Measurements from ENCODE around the gene TRUB1. TPM values are rescaled to one million over a fixed set of nuclear protein-coding genes. Genes with fewer than 3 reads are reported as not detected.

The TRUB1 gene
- polyA plus RNA-seq, 1 of the 3 experiments (the other 2 are of a cell fraction), result 9.9 TPM

- Histone ChIP-seq H3K4me2 (no peak overlapping the region), H3K4me3 (ENCODE audit: low read depth in 2 of 2, low read length in 1 of 2) (no peak overlapping the region), H3K27ac (ENCODE audit: low read depth in 2 of 2, low read length in 1 of 2) (no peak overlapping the region), H3K9ac (no peak overlapping the region), H3K9me3 (no peaks in the 10 kb centered on the region), H2AFZ (ENCODE audit: low read depth) (no peak overlapping the region), H3K4me1 (ENCODE audit: control insufficient read depth in 1 of 2, insufficient read depth in 2 of 2, low read depth in 1 of 2, low read length in 1 of 2) (peaks cover 0 to 17% of the 10 kb centered on the region in 2 experiments; a peak in 3 of 4 replicates), H4K20me1 (ENCODE audit: insufficient read depth) (no peaks in the 10 kb centered on the region), H3K36me3 (replicated peaks in 1 of 2; ENCODE audit: control insufficient read depth in 1 of 2, insufficient read depth in 2 of 2, low read length in 1 of 2) (no peaks in the 10 kb centered on the region), H3K27me3 (ENCODE audit: insufficient read depth) (no peaks in the 10 kb centered on the region), H3K79me2 (ENCODE audit: insufficient read depth) (no peaks in the 10 kb centered on the region), H3K9me2 (no peaks in the 10 kb centered on the region), H3F3A (replicated peaks; ENCODE audit: insufficient read depth) (peaks cover 3% of the 10 kb centered on the region)
- DNase-seq, result no peak
- POLR2A ChIA-PET, result no interaction called here
- CTCF ChIA-PET, result interaction anchor here (0.6 to 1.1 kb wide), 2 partner anchors 23 kb away, joined by 3 read pairs; no protein-coding TSS in a partner anchor
- no peak for TF ChIP-seq GATA2 (CRISPR knock-in tag; IDR thresholded peaks at IDR 0.05)
- TF ChIP-seq ZBTB33 (IDR thresholded peaks at IDR 0.05; ENCODE audit: borderline replicate concordance, low read depth), result no peak
- no peak for TF ChIP-seq FOSL2 (IDR thresholded peaks at IDR 0.05; ENCODE audit: borderline replicate concordance, low read depth)
- no peak for TF ChIP-seq RXRA (IDR thresholded peaks at IDR 0.05; ENCODE audit: borderline replicate concordance, low read depth)
- no peak for TF ChIP-seq USF1 (IDR thresholded peaks at IDR 0.05; ENCODE audit: borderline replicate concordance, low read depth)
- TF ChIP-seq NRF1 (IDR thresholded peaks at IDR 0.05; ENCODE audit: low read depth, low read length), result no peak
- TF ChIP-seq RCOR1 (IDR thresholded peaks at IDR 0.05; ENCODE audit: low read length), result no peak
- no peak for TF ChIP-seq REST (IDR thresholded peaks at IDR 0.05; ENCODE audit: low read depth, low read length)
- no peak for TF ChIP-seq JUND (IDR thresholded peaks at IDR 0.05)
- no peak for TF ChIP-seq SMC3 (IDR thresholded peaks at IDR 0.05; ENCODE audit: low read depth, low read length)
- no peak for TF ChIP-seq YY1 (IDR thresholded peaks at IDR 0.05; ENCODE audit: low read depth)
- 89% methylated on average over 12 of the region's 12 CpGs for WGBS (ENCODE audit: low lambda C conversion rate)
Observed at GRCh38 chr10:114900658-114901057, 37.3 kb upstream of the TRUB1 start.

- Histone ChIP-seq H3K27me3 (ENCODE audit: insufficient read depth) (no peaks in the 10 kb centered on the region), H3K9ac (no peak overlapping the region), H3K9me3 (no peaks in the 10 kb centered on the region), H3K27ac (ENCODE audit: low read depth in 2 of 2, low read length in 1 of 2) (peak overlapping the region; percentile 29 to 47; a peak in 2 of 4 replicates), H3K4me2 (peak overlapping the region; percentile 46; the same call in 1 of the 2 replicates), H4K20me1 (ENCODE audit: insufficient read depth) (no peaks in the 10 kb centered on the region), H3K9me2 (no peaks in the 10 kb centered on the region), H3K4me3 (ENCODE audit: low read depth in 2 of 2, low read length in 1 of 2) (no peak overlapping the region), H3K4me1 (ENCODE audit: control insufficient read depth in 1 of 2, insufficient read depth in 2 of 2, low read depth in 1 of 2, low read length in 1 of 2) (peaks cover 0 to 21% of the 10 kb centered on the region in 2 experiments), H2AFZ (ENCODE audit: low read depth) (peak overlapping the region; percentile 83), H3K79me2 (ENCODE audit: insufficient read depth) (no peaks in the 10 kb centered on the region), H3K36me3 (replicated peaks in 1 of 2; ENCODE audit: control insufficient read depth in 1 of 2, insufficient read depth in 2 of 2, low read length in 1 of 2) (no peaks in the 10 kb centered on the region), H3F3A (replicated peaks; ENCODE audit: insufficient read depth) (peaks cover 10% of the 10 kb centered on the region)
- no peak for DNase-seq
- 64% methylated on average over 1 of the region's 1 CpG for WGBS (ENCODE audit: low lambda C conversion rate)
- POLR2A ChIA-PET, result no interaction called here
- CTCF ChIA-PET, result no interaction called here
- TF ChIP-seq FOXM1 (IDR thresholded peaks at IDR 0.05; ENCODE audit: low read depth), result no peak
- no peak for TF ChIP-seq MEF2A (IDR thresholded peaks at IDR 0.05; ENCODE audit: borderline replicate concordance, low read depth)
- no peak for TF ChIP-seq SMC3 (IDR thresholded peaks at IDR 0.05; ENCODE audit: low read depth, low read length)
- no peak for TF ChIP-seq RXRA (IDR thresholded peaks at IDR 0.05; ENCODE audit: borderline replicate concordance, low read depth)
- TF ChIP-seq FOXJ3 (CRISPR knock-in tag; IDR thresholded peaks at IDR 0.05), result no peak
- TF ChIP-seq GABPA (IDR thresholded peaks at IDR 0.05; ENCODE audit: low read depth), result no peak
- no peak for TF ChIP-seq EZH2phosphoT487 (IDR thresholded peaks at IDR 0.05; ENCODE audit: borderline replicate concordance, low read depth)
- no peak for TF ChIP-seq TEAD4 (IDR thresholded peaks at IDR 0.05; ENCODE audit: borderline replicate concordance, insufficient read depth)
Observed at GRCh38 chr10:114902151-114902550, 35.8 kb upstream of the TRUB1 start.

Measured in SK-N-SH (cell line).